ENCODE measurements around the gene SYDE1.

Gene SYDE1

GRCh38 chr19:15108845-15109767 lies 1.9 kb downstream of the SYDE1 start:
- no peak for DNase-seq (ENCODE audit: low read depth)

GRCh38 chr19:15109768-15110417 lies 2.7 kb downstream of the SYDE1 start:
- DNase-seq (ENCODE audit: low read depth) = no peak

GRCh38 chr19:15110418-15110815 lies 3.2 kb downstream of the SYDE1 start:
- DNase-seq (ENCODE audit: low read depth) = no peak

- DNase-seq (ENCODE audit: low read depth) = no peak
These were observed 4.6 kb downstream of the SYDE1 start for GRCh38 chr19:15111758-15112157.

- DNase-seq (ENCODE audit: low read depth) = no peak
These were observed 5.2 kb downstream of the SYDE1 start for GRCh38 chr19:15112385-15112784.

- no peak for DNase-seq (ENCODE audit: low read depth)
These were observed 6.3 kb downstream of the SYDE1 start for GRCh38 chr19:15113245-15114152.

GRCh38 chr19:15114153-15114540 lies 6.9 kb downstream of the SYDE1 start:
- peak; percentile 28 for DNase-seq (ENCODE audit: low read depth)

GRCh38 chr19:15115080-15115479 lies 7.9 kb downstream of the SYDE1 start:
- DNase-seq (ENCODE audit: low read depth) = peak; percentile 37

- no peak for DNase-seq (ENCODE audit: low read depth)
These were observed 8.8 kb downstream of the SYDE1 start for GRCh38 chr19:15115762-15116615.

- DNase-seq (ENCODE audit: low read depth) = no peak
These were observed 9.7 kb downstream of the SYDE1 start for GRCh38 chr19:15116856-15117255.

- DNase-seq (ENCODE audit: low read depth) = no peak
These were observed 11.0 kb downstream of the SYDE1 start for GRCh38 chr19:15118248-15118647.

GRCh38 chr19:15118789-15119494 lies 11.7 kb downstream of the SYDE1 start:
- no peak for DNase-seq (ENCODE audit: low read depth)

GRCh38 chr19:15120135-15121026 lies 13.2 kb downstream of the SYDE1 start:
- DNase-seq (ENCODE audit: low read depth) = no peak

GRCh38 chr19:15122331-15123030 lies 15.3 kb downstream of the SYDE1 start:
- no peak for DNase-seq (ENCODE audit: low read depth)

GRCh38 chr19:15123031-15123890 lies 16.1 kb downstream of the SYDE1 start:
- no peak for DNase-seq (ENCODE audit: low read depth)

- DNase-seq (ENCODE audit: low read depth) = no peak
These were observed 16.7 kb downstream of the SYDE1 start for GRCh38 chr19:15123900-15124299.

GRCh38 chr19:15124572-15125231 lies 17.5 kb downstream of the SYDE1 start:
- no peak for DNase-seq (ENCODE audit: low read depth)

Data from fibroblast of the conjunctiva (primary cell).